GM12892 (cell line): ENCODE data around the gene MCCC2. TPM values are rescaled to one million over a fixed set of nuclear protein-coding genes. Genes with fewer than 3 reads are reported as not detected.
"Not testable (repeated sequence)": the region's sequence is repeated elsewhere in the genome, so short reads cannot be mapped to it uniquely, and the experiment has no call there.

ENCODE experiments used
- DNase-seq: peaks from one replicate; pipeline ENCODE4 v3.0.0; 2011; ENCODE audit not compliant: insufficient read length
- FAIRE-seq: peaks from 2 replicates; lab custom pipeline; 2011; peaks lifted over from hg19 to GRCh38; lab: Jason Lieb, UNC
- POLR2A ChIP-seq: IDR thresholded peaks from 2 replicates; pipeline ENCODE4 v1.6.1; 2011; ENCODE audit warnings: low read depth, low read length, control low read depth
- POLR2AphosphoS5 ChIP-seq: IDR thresholded peaks from 2 replicates; pipeline ENCODE4 v1.6.1; 2011; ENCODE audit warnings: low read depth, low read length, control low read depth
- TAF1 ChIP-seq: IDR thresholded peaks from 2 replicates; pipeline ENCODE4 v1.6.1; 2011; ENCODE audit warnings: low read depth, mild to moderate bottlenecking, control low read depth, low read length, borderline replicate concordance
- polyA plus RNA-seq: library from polyadenylated mRNA; unstranded; fragments of >200 nt; gene quantifications from one replicate; pipeline ENCODE4 v1.2.1, GENCODE V29; 2012; ENCODE audit warnings: missing spikeins, inconsistent platforms; ENCODE audit not compliant: missing spikeins

Gene MCCC2
- polyA plus RNA-seq, result 67.8 TPM

- DNase-seq, result peak; percentile 89
- peak; percentile 96 for TF ChIP-seq POLR2A
- peak; percentile 79 for TF ChIP-seq TAF1
- TF ChIP-seq POLR2AphosphoS5, result peak; percentile 95
- peak; percentile 94 for FAIRE-seq
Observed at GRCh38 chr5:71586941-71587765, at the start of gene MCCC2. Gene MCCC2 (plus strand): TSS chr5:71587340. CDS start chr5:71587426, 86 bp downstream.

GRCh38 chr5:71537687-71538086, 49.5 kb upstream of the MCCC2 start:
- no peak for TF ChIP-seq TAF1
- TF ChIP-seq POLR2AphosphoS5, result no peak
- no peak for TF ChIP-seq POLR2A
- DNase-seq, result no peak
- no peak for FAIRE-seq

- FAIRE-seq, DNase-seq: not testable (repeated sequence)
Observed at GRCh38 chr5:71550885-71551284, 36.3 kb upstream of the MCCC2 start.

GRCh38 chr5:71551582-71551981, 35.6 kb upstream of the MCCC2 start:
- FAIRE-seq, DNase-seq: not testable (repeated sequence)

GRCh38 chr5:71552026-71552749, 35.0 kb upstream of the MCCC2 start:
- not testable (repeated sequence) for DNase-seq, FAIRE-seq

- TF ChIP-seq TAF1 (no peak), POLR2AphosphoS5 (no peak), POLR2A (no peak)
- FAIRE-seq, result no peak
Observed at GRCh38 chr5:71563161-71563560, 24.0 kb upstream of the MCCC2 start.

GRCh38 chr5:71564895-71565294, 22.2 kb upstream of the MCCC2 start:
- FAIRE-seq (peak; percentile 36), DNase-seq (no peak)
- TF ChIP-seq POLR2A (no peak), TAF1 (no peak), POLR2AphosphoS5 (no peak)

More at GRCh38 chr5:71563161-71563560, 24.0 kb upstream of the MCCC2 start:
- no peak for DNase-seq

- no peak for FAIRE-seq
- TF ChIP-seq TAF1, result no peak
- no peak for TF ChIP-seq POLR2AphosphoS5
- TF ChIP-seq POLR2A, result no peak
- DNase-seq, result no peak
Observed at GRCh38 chr5:71569748-71570509, 17.2 kb upstream of the MCCC2 start.

- not testable (repeated sequence) for FAIRE-seq
Observed at GRCh38 chr5:71571811-71572210, 15.3 kb upstream of the MCCC2 start.

GRCh38 chr5:71573591-71573990, 13.5 kb upstream of the MCCC2 start:
- DNase-seq (no peak), FAIRE-seq (no peak)
- TF ChIP-seq TAF1 (no peak), POLR2AphosphoS5 (no peak), POLR2A (no peak)

More at GRCh38 chr5:71571811-71572210, 15.3 kb upstream of the MCCC2 start:
- not testable (repeated sequence) for DNase-seq

- not testable (repeated sequence) for FAIRE-seq, DNase-seq
Observed at GRCh38 chr5:71575588-71575987, 11.6 kb upstream of the MCCC2 start.

- FAIRE-seq, result no peak
- TF ChIP-seq POLR2AphosphoS5 (no peak), POLR2A (no peak), TAF1 (no peak)
- DNase-seq, result no peak
Observed at GRCh38 chr5:71576241-71576640, 10.9 kb upstream of the MCCC2 start.

GRCh38 chr5:71577839-71578238, 9.3 kb upstream of the MCCC2 start:
- FAIRE-seq, DNase-seq: not testable (repeated sequence)
